ENCODE measurements around the gene CMTM5. TPM values are rescaled to one million over a fixed set of nuclear protein-coding genes. Genes with fewer than 3 reads are reported as not detected.
"Not testable (repeated sequence)": the region's sequence is repeated elsewhere in the genome, so short reads cannot be mapped to it uniquely, and the experiment has no call there.

The CMTM5 gene
- total and polyA plus RNA-seq, 2 donors (not counting 3 experiments of a cell fraction or from before 2014, with no cell fraction given): not detected

GRCh38 chr14:23425169-23425568 lies 48.3 kb downstream of the CMTM5 start:
- no peak overlapping the region for H2AFZ ChIP-seq (ENCODE audit: low read depth, low read length)
- ChIA-PET CTCF (interaction anchor here (1.3 kb wide), 1 partner anchor 45 kb away, joined by 3 read pairs; no protein-coding TSS in a partner anchor), POLR2A (no interaction called here)
- H3K27ac ChIP-seq (ENCODE audit: insufficient read depth, low read depth, low read length): no peak overlapping the region
- H3K4me3 ChIP-seq (replicated peaks in 1 of 3; ENCODE audit: insufficient read depth in 1 of 3, low read depth in 1 of 3, low read length in 3 of 3): no peak overlapping the region
- no peaks in the 10 kb centered on the region for H3K36me3 ChIP-seq (ENCODE audit: control insufficient read depth in 2 of 2, extremely low read depth in 1 of 2, insufficient read depth in 2 of 2, low read length in 2 of 2)
- H3K27me3 ChIP-seq (ENCODE audit: control insufficient read depth in 2 of 2, insufficient read depth in 2 of 2, low read length in 2 of 2): no peaks in the 10 kb centered on the region
- TF ChIP-seq POLR2A (IDR thresholded peaks at IDR 0.05; ENCODE audit: low read depth, low read length) (no peak), JUN (IDR thresholded peaks at IDR 0.05; ENCODE audit: borderline replicate concordance, insufficient read depth, insufficient read length, low read depth) (no peak), MYC (IDR thresholded peaks at IDR 0.05; ENCODE audit: low read depth, low read length) (no peak), FOS (IDR thresholded peaks at IDR 0.05; ENCODE audit: borderline replicate concordance, insufficient read depth, low read length) (no peak), EZH2 (IDR thresholded peaks at IDR 0.05; ENCODE audit: borderline replicate concordance, low read depth, low read length, severe bottlenecking) (no peak), CTCF (IDR thresholded peaks at IDR 0.05; ENCODE audit: extremely low read depth in 1 of 2, insufficient read depth in 1 of 2, low read depth in 1 of 2, low read length in 2 of 2) (no peak), POLR2AphosphoS5 (IDR thresholded peaks at IDR 0.05; ENCODE audit: insufficient read depth, low read depth, low read length) (no peak), GATA2 (IDR thresholded peaks at IDR 0.05; ENCODE audit: insufficient read depth, insufficient read length, low read depth, low read length) (no peak), MAX (IDR thresholded peaks at IDR 0.05; ENCODE audit: insufficient read depth, insufficient read length) (no peak)
- no peaks in the 10 kb centered on the region for H3K4me1 ChIP-seq (ENCODE audit: control insufficient read depth, extremely low read depth, insufficient read depth, low read length)
- H3K9me3 ChIP-seq (replicated peaks; ENCODE audit: control insufficient read depth, insufficient read depth, low read length): no peaks in the 10 kb centered on the region
- intact Hi-C loops (cut with micrococcal nuclease) (no loop called here), dilution Hi-C loops (cut with MboI; ENCODE audit: extremely low pct_ligation_motif_present, low sequenced_read_pairs) (no loop called here)
- DNase-seq (ENCODE audit: low read depth, low spot score): no peak
- no peaks in the 10 kb centered on the region for H3K79me2 ChIP-seq (ENCODE audit: control insufficient read depth, insufficient read depth, low read length)
- H3K4me2 ChIP-seq (ENCODE audit: insufficient read depth, low read length): no peak overlapping the region
- H3K9ac ChIP-seq (replicated peaks; ENCODE audit: extremely low read depth, insufficient read depth, low read length): no peak overlapping the region
- H3K9me1 ChIP-seq (replicated peaks; ENCODE audit: control insufficient read depth, extremely low read depth, insufficient read depth, low read length): no peaks in the 10 kb centered on the region
- no TSS peak for BruUV-seq (replicated peaks)
- no peak for FAIRE-seq
- H4K20me1 ChIP-seq (replicated peaks; ENCODE audit: control insufficient read depth, extremely low read depth, insufficient read depth, low read length): no peaks in the 10 kb centered on the region

GRCh38 chr14:23425798-23426197 lies 49.0 kb downstream of the CMTM5 start:
- H3K4me1 ChIP-seq (ENCODE audit: control insufficient read depth, extremely low read depth, insufficient read depth, low read length); H3K9ac ChIP-seq (replicated peaks; ENCODE audit: extremely low read depth, insufficient read depth, low read length); H2AFZ ChIP-seq (ENCODE audit: low read depth, low read length); H3K27me3 ChIP-seq (ENCODE audit: control insufficient read depth in 2 of 2, insufficient read depth in 2 of 2, low read length in 2 of 2); H3K4me2 ChIP-seq (ENCODE audit: insufficient read depth, low read length); intact Hi-C loops (cut with micrococcal nuclease); POLR2A ChIA-PET; BruUV-seq (replicated peaks); H3K9me3 ChIP-seq (replicated peaks; ENCODE audit: control insufficient read depth, insufficient read depth, low read length); FAIRE-seq; H3K36me3 ChIP-seq (ENCODE audit: control insufficient read depth in 2 of 2, extremely low read depth in 1 of 2, insufficient read depth in 2 of 2, low read length in 2 of 2); H3K9me1 ChIP-seq (replicated peaks; ENCODE audit: control insufficient read depth, extremely low read depth, insufficient read depth, low read length); H3K4me3 ChIP-seq (replicated peaks in 1 of 3; ENCODE audit: insufficient read depth in 1 of 3, low read depth in 1 of 3, low read length in 3 of 3); H4K20me1 ChIP-seq (replicated peaks; ENCODE audit: control insufficient read depth, extremely low read depth, insufficient read depth, low read length); dilution Hi-C loops (cut with MboI; ENCODE audit: extremely low pct_ligation_motif_present, low sequenced_read_pairs); H3K79me2 ChIP-seq (ENCODE audit: control insufficient read depth, insufficient read depth, low read length); DNase-seq (ENCODE audit: low read depth, low spot score); H3K27ac ChIP-seq (ENCODE audit: insufficient read depth, low read depth, low read length): not testable (repeated sequence)
- CTCF ChIA-PET: interaction anchor here (1.3 kb wide), 1 partner anchor 45 kb away, joined by 3 read pairs; no protein-coding TSS in a partner anchor
